GM19240 (cell line): Measurements from ENCODE around the gene ICAM4.
A peak's percentile ranks its signal among the peaks of the same experiment; 100 is the strongest.
"Not testable (repeated sequence)": the region's sequence is repeated elsewhere in the genome, so short reads cannot be mapped to it uniquely, and the experiment has no call there.

Experiments
- DNase-seq: peaks from one replicate; pipeline ENCODE4 v3.0.0; 2011; ENCODE audit warnings: low spot score; ENCODE audit not compliant: insufficient read length

The ICAM4 gene, protein sequence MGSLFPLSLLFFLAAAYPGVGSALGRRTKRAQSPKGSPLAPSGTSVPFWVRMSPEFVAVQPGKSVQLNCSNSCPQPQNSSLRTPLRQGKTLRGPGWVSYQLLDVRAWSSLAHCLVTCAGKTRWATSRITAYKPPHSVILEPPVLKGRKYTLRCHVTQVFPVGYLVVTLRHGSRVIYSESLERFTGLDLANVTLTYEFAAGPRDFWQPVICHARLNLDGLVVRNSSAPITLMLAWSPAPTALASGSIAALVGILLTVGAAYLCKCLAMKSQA

GRCh38 chr19:10286803-10287737, at the start of gene ICAM4:
Gene ICAM4 (plus strand): TSS chr19:10286955. CDS start chr19:10287013, 58 bp downstream.
- no peak for DNase-seq

GRCh38 chr19:10237702-10238101, 49.1 kb upstream of the ICAM4 start:
- DNase-seq, result no peak

DNA sequence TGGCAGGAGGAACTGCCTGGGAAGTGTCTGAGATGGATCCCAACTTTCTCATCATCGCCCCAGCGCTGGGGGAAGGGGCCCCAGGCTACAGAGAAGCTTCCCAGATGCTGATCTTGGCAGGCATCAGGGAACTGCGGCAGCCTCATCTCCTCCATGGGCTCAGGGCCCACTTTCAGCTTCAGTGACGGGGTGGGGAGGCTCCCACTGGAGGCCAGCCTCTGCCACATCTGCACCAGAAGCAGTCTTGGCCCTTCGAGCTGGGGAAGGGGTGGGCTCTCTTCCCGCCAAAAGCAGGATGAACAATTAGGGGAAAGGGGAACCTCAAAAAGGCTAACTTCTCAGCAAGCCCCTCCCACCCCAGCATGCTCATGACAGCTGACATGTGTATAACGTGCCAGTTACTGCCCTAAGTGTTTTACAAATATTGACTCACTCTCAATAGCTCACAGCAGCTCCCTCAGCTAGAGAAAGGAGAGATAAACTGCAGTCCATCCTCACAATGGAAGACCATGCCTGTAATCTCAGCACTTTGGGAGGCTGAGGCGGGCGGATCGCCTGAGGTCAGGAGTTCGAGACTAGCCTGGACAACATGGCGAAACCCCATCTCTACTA, 48.5 kb upstream of the ICAM4 start:
- DNase-seq, result no peak

DNA sequence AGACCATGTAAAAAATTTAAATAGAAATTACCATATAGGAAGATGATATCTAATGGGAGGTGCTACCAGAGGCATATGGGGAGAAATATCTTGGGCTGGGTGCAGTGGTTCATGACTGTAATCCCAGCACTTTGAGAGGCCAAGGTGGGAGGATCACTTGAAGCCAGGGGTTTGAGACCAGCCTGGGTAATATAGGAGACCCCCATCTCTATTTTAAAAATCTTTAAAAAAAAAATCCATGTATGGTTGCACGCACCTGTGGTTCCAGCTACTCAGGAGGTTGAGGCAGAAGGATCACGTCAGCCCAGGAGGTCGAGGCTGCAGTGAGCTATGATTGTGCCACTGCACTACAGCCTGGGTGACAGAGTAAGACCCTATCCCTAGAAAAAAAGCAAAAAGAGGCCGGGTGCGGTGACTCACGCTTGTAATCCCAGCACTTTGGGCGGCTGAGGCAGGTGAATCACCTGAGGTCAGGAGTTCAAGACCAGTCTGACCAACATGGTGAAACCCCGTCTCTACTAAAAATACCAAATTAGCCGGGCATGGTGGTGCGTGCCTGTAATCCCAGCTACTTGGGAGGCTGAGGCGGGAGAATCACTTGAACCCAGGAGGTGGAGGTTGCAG, 44.8 kb upstream of the ICAM4 start:
- DNase-seq, result not testable (repeated sequence)

GRCh38 chr19:10243606-10244005, 43.1 kb upstream of the ICAM4 start:
- no peak for DNase-seq

DNA sequence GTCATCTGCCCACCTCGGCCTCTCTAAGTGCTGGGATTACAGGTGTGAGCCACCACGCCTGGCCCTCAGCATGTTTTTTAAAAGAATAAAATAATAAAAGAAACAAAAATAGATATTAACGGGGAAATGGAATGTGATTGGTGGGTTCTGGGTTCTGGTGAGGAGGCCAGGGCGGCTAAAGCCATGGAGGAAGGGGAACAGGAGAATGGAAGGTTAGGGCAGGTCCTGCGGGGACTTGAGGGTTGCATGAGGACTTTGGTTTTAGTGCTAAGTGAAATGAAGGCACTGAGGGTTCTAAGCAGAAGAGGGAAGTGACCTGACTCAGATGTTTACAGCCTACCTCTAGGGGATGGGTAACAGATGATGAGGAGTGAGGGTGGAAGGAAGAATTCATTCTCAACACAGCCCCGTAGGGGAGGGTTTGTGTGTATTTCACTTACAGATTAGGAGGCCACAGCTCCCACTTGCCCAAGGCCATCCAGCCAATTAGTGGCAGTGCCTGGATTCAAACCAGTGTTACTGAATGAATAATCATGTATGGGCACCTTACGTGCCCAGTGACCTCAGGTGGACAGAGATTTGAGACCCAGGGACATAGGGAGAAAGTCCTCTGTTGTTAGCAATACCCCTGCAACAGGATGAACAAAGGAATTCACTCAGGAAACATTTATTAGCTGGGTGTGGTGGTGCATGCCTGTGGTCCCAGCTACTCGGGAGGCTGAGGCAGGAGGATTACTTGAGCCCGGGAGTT, 41.4 kb upstream of the ICAM4 start:
- DNase-seq, result no peak

DNA sequence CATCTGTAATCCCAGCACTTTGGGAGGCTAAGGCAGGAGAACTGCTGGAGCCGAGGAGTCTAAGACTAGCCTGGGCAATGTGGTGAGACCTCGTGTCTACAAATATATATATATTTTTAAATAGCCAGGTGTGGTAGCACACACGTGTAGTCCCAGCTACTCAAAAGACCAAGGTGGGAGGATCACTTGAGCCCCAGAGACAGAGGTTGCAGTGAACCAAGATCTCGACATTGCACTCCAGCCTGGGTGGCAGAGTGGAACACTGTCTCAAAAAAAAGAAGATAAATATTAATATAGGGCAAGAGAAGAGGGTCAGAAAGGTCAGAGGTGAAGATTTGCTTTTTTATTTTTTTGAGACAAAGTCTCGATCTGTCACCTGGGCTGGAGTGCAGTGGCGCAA, 40.2 kb upstream of the ICAM4 start:
- no peak for DNase-seq

GRCh38 chr19:10251792-10252694, 34.7 kb upstream of the ICAM4 start, which contains the start of gene MRPL4:
Gene MRPL4 (plus strand): TSS chr19:10252214. CDS start chr19:10252254, 40 bp downstream.
- peak; percentile 84 for DNase-seq

GRCh38 chr19:10252707-10253106, 34.0 kb upstream of the ICAM4 start:
- no peak for DNase-seq

- no peak for DNase-seq
These were observed 32.5 kb upstream of the ICAM4 start for GRCh38 chr19:10254244-10254643.

DNA sequence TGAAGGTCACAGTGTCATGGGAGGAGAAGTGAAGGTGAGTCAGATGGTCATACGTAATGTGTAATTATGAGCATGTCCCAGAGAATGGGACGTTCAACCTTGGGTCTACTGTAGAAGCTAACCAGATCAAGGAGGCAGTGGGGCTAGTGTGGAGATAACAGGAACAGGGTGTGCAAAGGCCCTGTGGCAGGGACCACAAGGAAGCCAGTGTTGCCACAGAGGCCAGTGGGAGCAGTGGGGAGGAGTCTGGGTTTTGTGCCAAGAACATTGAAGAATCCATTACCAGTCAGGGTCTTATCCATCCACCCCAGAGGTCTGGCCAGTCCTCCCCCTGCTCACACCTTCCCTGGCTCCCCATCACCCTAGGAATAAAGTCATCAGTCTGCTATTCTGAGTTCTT, 31.4 kb upstream of the ICAM4 start:
- no peak for DNase-seq

GRCh38 chr19:10256551-10256950, 30.2 kb upstream of the ICAM4 start:
- DNase-seq, result no peak

- DNase-seq, result no peak
These were observed 29.7 kb upstream of the ICAM4 start for GRCh38 chr19:10256970-10257615.

GRCh38 chr19:10258080-10258710, 28.6 kb upstream of the ICAM4 start:
- DNase-seq, result no peak

DNA sequence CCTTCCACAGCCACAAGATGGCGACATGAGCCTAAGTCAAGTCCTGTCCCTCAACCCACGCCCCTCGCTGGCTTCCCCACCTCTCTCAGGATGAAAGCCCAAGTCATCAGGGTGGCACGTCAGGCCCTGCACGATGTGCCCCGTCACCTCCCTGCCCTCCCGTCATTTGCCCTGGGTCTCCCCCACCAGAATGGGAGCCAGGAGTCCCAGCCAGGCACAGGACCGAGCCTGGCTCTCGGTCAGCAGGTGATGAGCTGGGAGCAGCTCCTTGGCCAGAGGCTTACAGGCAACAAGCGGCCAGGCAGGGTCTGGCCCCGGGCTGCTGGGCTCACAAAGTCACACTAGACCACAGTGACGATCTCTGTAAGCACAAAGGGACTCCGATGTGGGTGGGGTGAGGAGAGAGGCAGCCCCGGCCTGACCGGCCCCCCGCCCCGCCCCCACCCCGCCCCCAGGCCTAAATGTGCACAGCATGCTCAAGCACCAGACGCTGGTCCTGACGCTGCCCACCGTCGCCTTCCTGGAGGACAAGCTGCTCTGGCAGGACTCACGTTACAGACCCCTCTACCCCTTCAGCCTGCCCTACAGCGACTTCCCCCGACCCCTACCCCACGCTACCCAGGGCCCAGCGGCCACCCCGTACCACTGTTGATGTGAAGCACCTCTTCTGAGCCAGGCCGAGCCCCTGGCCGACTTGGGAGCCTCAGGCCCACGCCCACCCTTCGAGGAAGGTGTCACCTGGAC, 27.4 kb upstream of the ICAM4 start:
- DNase-seq, result no peak

DNA sequence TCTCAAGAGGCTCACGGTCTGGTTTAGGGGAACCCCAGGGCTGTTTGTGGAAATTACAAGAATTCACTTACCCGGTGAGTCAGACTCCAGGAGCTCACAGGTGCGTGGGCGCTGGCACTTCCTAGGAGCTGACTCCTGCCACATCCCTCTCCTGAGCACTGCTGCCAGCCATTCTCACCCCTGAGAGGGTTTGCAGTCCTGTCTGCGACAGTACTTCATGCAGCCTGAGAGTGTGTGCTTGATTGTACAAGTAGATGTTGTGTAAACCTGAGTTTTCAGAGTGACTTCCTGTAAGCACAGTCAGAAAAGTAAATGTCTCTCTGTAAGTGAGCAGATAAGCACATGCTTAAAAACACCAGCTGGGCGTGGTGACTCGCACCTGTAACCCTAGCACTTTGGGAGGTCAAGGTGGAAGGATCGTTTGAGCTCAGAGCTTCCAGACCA, 26.6 kb upstream of the ICAM4 start:
- no peak for DNase-seq

GRCh38 chr19:10262771-10263170, 24.0 kb upstream of the ICAM4 start:
- no peak for DNase-seq

DNA sequence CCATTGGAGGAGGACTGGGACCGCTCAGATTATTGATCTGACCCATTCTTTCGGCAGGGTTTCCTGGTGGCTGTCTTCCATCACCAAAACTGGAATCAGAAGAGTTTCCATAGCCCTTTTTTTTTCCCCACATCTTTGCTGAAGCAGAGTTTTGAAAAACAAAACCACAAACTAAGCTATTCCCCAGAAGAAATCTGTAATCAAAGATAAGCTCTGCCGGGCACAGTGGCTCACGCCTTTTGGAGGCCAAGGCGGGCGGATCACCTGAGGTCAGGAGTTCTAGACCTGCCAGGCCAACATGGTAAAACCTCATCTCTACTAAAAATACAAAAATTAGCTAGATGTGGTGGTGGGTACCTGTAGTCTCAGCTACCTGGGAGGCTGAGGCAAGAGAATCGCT, 20.0 kb upstream of the ICAM4 start:
- no peak for DNase-seq
